HL-60 (cell line): ENCODE data around the gene PDE6B.

Experiments used
- CTCF ChIP-seq: IDR thresholded peaks from one replicate; pipeline ENCODE4 v1.5.1; 2011; ENCODE audit warnings: low read length, control low read depth, inconsistent platforms; ENCODE audit not compliant: insufficient read depth
- TF ChIP-seq, protein P1 (sequence below): IDR thresholded peaks from 2 replicates; pipeline ENCODE4 v1.6.1; 2012; ENCODE audit warnings: low read depth; ENCODE audit not compliant: insufficient replicate concordance

- TF ChIP-seq, protein P1, sequence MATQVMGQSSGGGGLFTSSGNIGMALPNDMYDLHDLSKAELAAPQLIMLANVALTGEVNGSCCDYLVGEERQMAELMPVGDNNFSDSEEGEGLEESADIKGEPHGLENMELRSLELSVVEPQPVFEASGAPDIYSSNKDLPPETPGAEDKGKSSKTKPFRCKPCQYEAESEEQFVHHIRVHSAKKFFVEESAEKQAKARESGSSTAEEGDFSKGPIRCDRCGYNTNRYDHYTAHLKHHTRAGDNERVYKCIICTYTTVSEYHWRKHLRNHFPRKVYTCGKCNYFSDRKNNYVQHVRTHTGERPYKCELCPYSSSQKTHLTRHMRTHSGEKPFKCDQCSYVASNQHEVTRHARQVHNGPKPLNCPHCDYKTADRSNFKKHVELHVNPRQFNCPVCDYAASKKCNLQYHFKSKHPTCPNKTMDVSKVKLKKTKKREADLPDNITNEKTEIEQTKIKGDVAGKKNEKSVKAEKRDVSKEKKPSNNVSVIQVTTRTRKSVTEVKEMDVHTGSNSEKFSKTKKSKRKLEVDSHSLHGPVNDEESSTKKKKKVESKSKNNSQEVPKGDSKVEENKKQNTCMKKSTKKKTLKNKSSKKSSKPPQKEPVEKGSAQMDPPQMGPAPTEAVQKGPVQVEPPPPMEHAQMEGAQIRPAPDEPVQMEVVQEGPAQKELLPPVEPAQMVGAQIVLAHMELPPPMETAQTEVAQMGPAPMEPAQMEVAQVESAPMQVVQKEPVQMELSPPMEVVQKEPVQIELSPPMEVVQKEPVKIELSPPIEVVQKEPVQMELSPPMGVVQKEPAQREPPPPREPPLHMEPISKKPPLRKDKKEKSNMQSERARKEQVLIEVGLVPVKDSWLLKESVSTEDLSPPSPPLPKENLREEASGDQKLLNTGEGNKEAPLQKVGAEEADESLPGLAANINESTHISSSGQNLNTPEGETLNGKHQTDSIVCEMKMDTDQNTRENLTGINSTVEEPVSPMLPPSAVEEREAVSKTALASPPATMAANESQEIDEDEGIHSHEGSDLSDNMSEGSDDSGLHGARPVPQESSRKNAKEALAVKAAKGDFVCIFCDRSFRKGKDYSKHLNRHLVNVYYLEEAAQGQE, result no peak
- TF ChIP-seq CTCF, result no peak
Measured at GRCh38 chr4:646460-646859, 21.1 kb downstream of the PDE6B start.
